Mesangial cell (primary cell): ENCODE results near the gene CACNA1I. TPM values are rescaled to one million over a fixed set of nuclear protein-coding genes. Genes with fewer than 3 reads are reported as not detected.

ENCODE experiments used
- total RNA-seq: library from RNA; depleted of rRNA; stranded (reverse); fragments of >200 nt; gene quantifications from 2 replicates; pipeline ENCODE4 v1.2.3, GENCODE V29; 2015

Gene CACNA1I
- total RNA-seq: under 0.01 TPM in 1 of 2 replicates, not detected in the other

GRCh38 chr22:39570665-39571064 lies at the start of gene CACNA1I:
Gene CACNA1I, plus strand, starts transcription at chr22:39570753. Its CDS starts 0 bp downstream, at chr22:39570753.

DNA sequence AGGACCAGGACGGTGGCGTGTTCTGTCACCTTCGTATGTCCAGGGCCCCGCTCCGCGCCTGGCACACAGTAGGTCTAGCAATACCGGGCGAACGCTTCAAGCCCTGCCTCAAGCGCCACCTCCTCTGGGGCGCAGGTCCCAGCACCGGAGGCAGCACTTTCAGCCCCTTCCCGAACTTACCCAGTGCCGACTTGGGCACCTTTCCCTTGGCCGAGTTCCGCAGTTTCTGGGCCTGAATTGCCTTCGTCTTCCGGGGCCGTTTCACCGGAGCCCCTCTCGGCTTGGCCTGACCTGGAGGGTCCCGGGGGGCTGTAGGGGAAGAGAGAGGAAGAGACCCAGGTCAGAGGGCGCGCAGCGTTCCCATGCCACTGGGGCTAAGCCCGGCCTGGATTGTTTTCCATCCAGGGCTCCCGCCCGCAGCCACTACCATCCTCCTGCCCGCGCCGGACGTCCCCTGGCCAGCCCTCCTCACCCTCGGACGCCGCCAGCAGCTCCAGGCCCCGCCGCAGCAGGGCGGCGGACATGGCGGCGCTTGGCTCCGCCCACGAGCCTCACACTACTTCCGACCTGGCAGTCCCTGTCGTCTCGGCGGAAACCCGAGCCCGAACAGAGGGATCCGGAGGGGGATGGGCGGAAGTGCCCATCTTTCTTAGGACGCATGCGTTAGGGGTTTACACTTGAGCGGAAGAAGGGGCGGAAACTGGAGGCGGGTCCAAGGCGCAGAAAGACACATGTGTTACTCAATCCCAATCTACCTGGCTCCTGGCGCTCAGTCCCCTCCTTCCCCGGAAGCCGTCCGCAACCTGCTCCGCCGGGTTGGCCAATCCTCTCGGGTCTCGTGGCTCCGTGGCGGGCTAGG lies 38.1 kb upstream of the CACNA1I start, which contains the start of gene RPS19BP1:
Gene RPS19BP1, minus strand, starts transcription at position 534 of the 859 bp plus-strand sequence. Its CDS starts 10 bp downstream, at position 524.

Other genes with a start within 250 kb of the CACNA1I start
- gene SYNGR1, start 220.8 kb upstream of the CACNA1I start, total RNA-seq: 12.9 and 21.4 TPM in 2 replicates
- 17.1 and 28.3 TPM in 2 replicates for gene TAB1, start 171.0 kb upstream of the CACNA1I start, total RNA-seq
- gene MGAT3, start 113.7 kb upstream of the CACNA1I start, total RNA-seq: 0.16 and 2.2 TPM in 2 replicates
- gene MIEF1, start 68.5 kb upstream of the CACNA1I start, total RNA-seq: 26.6 and 29.9 TPM in 2 replicates
- gene ATF4, start 50.2 kb upstream of the CACNA1I start, total RNA-seq: 352 and 355 TPM in 2 replicates
- gene RPS19BP1, start 38.0 kb upstream of the CACNA1I start, total RNA-seq: 92.7 and 114 TPM in 2 replicates